ENCODE measurements around the gene RAB3B.
"Not testable (repeated sequence)": the region's sequence is repeated elsewhere in the genome, so short reads cannot be mapped to it uniquely, and the experiment has no call there.

Gene RAB3B

GRCh38 chr1:51969038-51969705 lies 21.3 kb downstream of the RAB3B start:
- Histone ChIP-seq H2AFZ (ENCODE audit: low read length) (no peak overlapping the region), H3K36me3 (ENCODE audit: insufficient read depth, low read length) (no peaks in the 10 kb centered on the region), H3K9me3 (ENCODE audit: low read length) (no peaks in the 10 kb centered on the region), H3K27ac (ENCODE audit: low read depth, low read length, poor library complexity, severe bottlenecking) (no peak overlapping the region), H3F3A (ENCODE audit: insufficient read depth, low read length) (no peaks in the 10 kb centered on the region), H3K4me2 (ENCODE audit: low read length) (no peak overlapping the region), H3K27me3 (ENCODE audit: insufficient read depth, low read length) (no peaks in the 10 kb centered on the region), H4K20me1 (ENCODE audit: insufficient read depth, low read length) (no peaks in the 10 kb centered on the region), H3K9me2 (ENCODE audit: low read depth, low read length) (no peaks in the 10 kb centered on the region), H3K9ac (ENCODE audit: low read length) (no peak overlapping the region), H3K4me3 (ENCODE audit: low read depth, low read length, poor library complexity, severe bottlenecking) (no peak overlapping the region), H3K79me2 (ENCODE audit: insufficient read depth, low read length) (no peaks in the 10 kb centered on the region), H3K4me1 (ENCODE audit: insufficient read depth, low read length, severe bottlenecking) (peaks cover 2% of the 10 kb centered on the region)
- TF ChIP-seq EZH2 (IDR thresholded peaks at IDR 0.05; ENCODE audit: borderline replicate concordance, low read length): no peak
- TF ChIP-seq, protein P1, sequence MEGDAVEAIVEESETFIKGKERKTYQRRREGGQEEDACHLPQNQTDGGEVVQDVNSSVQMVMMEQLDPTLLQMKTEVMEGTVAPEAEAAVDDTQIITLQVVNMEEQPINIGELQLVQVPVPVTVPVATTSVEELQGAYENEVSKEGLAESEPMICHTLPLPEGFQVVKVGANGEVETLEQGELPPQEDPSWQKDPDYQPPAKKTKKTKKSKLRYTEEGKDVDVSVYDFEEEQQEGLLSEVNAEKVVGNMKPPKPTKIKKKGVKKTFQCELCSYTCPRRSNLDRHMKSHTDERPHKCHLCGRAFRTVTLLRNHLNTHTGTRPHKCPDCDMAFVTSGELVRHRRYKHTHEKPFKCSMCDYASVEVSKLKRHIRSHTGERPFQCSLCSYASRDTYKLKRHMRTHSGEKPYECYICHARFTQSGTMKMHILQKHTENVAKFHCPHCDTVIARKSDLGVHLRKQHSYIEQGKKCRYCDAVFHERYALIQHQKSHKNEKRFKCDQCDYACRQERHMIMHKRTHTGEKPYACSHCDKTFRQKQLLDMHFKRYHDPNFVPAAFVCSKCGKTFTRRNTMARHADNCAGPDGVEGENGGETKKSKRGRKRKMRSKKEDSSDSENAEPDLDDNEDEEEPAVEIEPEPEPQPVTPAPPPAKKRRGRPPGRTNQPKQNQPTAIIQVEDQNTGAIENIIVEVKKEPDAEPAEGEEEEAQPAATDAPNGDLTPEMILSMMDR (IDR thresholded peaks at IDR 0.05; ENCODE audit: low read length): no peak

DNA sequence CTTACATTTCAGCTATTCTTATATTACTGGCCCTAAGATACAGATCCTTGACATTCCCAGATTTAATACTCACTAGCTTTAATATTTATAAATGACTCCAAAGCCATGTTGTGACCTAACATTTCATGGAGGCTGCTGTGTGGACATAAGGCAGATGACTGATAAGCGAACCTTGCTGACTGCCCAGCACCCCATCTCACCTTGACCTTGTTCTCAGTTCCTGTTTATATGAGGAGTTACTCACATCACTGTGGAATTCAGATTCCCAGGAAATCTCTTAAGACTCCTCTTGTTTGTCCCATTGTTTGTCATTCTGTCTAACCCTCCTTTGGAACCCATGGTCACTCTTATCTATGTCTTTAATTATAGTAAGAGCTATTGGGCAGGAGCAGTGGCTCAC lies 21.9 kb downstream of the RAB3B start:
- Histone ChIP-seq H3K27ac (ENCODE audit: low read depth, low read length, poor library complexity, severe bottlenecking) (no peak overlapping the region), H3K4me1 (ENCODE audit: insufficient read depth, low read length, severe bottlenecking) (peaks cover 7% of the 10 kb centered on the region), H3K79me2 (ENCODE audit: insufficient read depth, low read length) (no peaks in the 10 kb centered on the region), H3K4me3 (ENCODE audit: low read depth, low read length, poor library complexity, severe bottlenecking) (no peak overlapping the region), H3K36me3 (ENCODE audit: insufficient read depth, low read length) (no peaks in the 10 kb centered on the region), H3K27me3 (ENCODE audit: insufficient read depth, low read length) (no peaks in the 10 kb centered on the region), H3K9me3 (ENCODE audit: low read length) (no peaks in the 10 kb centered on the region), H3K9ac (ENCODE audit: low read length) (no peak overlapping the region), H3K9me2 (ENCODE audit: low read depth, low read length) (no peaks in the 10 kb centered on the region), H2AFZ (ENCODE audit: low read length) (no peak overlapping the region), H3F3A (ENCODE audit: insufficient read depth, low read length) (no peaks in the 10 kb centered on the region), H3K4me2 (ENCODE audit: low read length) (no peak overlapping the region), H4K20me1 (ENCODE audit: insufficient read depth, low read length) (no peaks in the 10 kb centered on the region)
- TF ChIP-seq EZH2 (IDR thresholded peaks at IDR 0.05; ENCODE audit: borderline replicate concordance, low read length): no peak
- TF ChIP-seq, protein P1 (IDR thresholded peaks at IDR 0.05; ENCODE audit: low read length): no peak

DNA sequence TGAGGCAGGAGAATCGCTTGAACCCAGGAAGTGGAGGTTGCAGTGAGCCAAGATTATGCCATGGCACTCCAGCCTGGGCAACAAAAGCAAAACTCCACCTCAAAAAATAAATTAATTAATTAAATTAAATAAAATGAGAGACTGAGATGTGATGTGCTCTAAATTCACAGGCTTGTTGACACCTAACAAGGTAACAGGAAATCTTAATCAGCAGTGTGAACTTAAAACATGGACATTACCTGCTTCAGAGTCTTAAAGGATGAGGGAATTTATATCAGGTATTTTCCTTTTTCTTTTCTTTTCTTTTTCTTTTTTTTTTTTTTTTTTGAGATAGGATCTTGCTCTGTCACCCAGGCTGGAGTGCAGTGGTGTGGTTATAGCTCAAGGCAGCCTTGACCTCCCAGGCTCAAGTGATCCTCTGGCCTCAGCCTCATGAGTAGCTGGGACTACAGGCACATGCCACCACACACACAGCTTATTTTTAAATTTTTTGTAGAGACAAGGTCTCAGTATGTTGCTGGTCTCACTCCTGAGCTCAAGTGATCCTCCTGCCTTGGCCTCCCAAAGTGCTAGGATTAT lies 23.2 kb downstream of the RAB3B start:
- H3K79me2 ChIP-seq (ENCODE audit: insufficient read depth, low read length); H3K27ac ChIP-seq (ENCODE audit: low read depth, low read length, poor library complexity, severe bottlenecking): not testable (repeated sequence)

DNA sequence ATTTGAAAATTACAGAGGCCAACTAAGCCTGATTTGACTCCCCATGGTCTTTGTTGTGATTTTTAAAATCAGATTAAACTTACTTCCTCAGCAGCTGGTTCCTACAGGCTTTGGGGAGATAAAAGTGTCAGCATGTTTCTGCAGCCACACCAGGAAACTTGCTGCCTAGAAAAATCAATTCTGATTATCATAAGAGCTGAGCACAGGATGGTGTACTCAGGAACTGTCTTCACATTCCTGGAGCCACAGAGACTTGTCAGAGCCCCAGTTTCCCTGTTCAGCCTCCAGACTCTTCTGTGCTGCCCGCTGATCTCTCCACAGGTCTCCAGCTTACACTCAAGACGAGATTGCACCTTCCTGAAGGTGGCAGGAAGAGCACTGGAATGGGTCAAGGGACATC lies 23.9 kb downstream of the RAB3B start:
- H3F3A ChIP-seq (ENCODE audit: insufficient read depth, low read length): no peaks in the 10 kb centered on the region
- no peak overlapping the region for H3K4me2 ChIP-seq (ENCODE audit: low read length)
- peaks cover 22% of the 10 kb centered on the region for H3K4me1 ChIP-seq (ENCODE audit: insufficient read depth, low read length, severe bottlenecking)
- H3K36me3 ChIP-seq (ENCODE audit: insufficient read depth, low read length): no peaks in the 10 kb centered on the region
- no peaks in the 10 kb centered on the region for H3K9me2 ChIP-seq (ENCODE audit: low read depth, low read length)
- no peak for TF ChIP-seq EZH2 (IDR thresholded peaks at IDR 0.05; ENCODE audit: borderline replicate concordance, low read length)
- H3K79me2 ChIP-seq (ENCODE audit: insufficient read depth, low read length): no peaks in the 10 kb centered on the region
- H3K27ac ChIP-seq (ENCODE audit: low read depth, low read length, poor library complexity, severe bottlenecking): no peak overlapping the region
- no peak overlapping the region for H2AFZ ChIP-seq (ENCODE audit: low read length)
- no peak overlapping the region for H3K9ac ChIP-seq (ENCODE audit: low read length)
- no peaks in the 10 kb centered on the region for H3K9me3 ChIP-seq (ENCODE audit: low read length)
- no peaks in the 10 kb centered on the region for H3K27me3 ChIP-seq (ENCODE audit: insufficient read depth, low read length)
- no peaks in the 10 kb centered on the region for H4K20me1 ChIP-seq (ENCODE audit: insufficient read depth, low read length)
- H3K4me3 ChIP-seq (ENCODE audit: low read depth, low read length, poor library complexity, severe bottlenecking): no peak overlapping the region

More for the DNA sequence above, 23.2 kb downstream of the RAB3B start:
- H4K20me1 ChIP-seq (ENCODE audit: insufficient read depth, low read length); H3K9me3 ChIP-seq (ENCODE audit: low read length); H3F3A ChIP-seq (ENCODE audit: insufficient read depth, low read length); H3K27me3 ChIP-seq (ENCODE audit: insufficient read depth, low read length); H3K36me3 ChIP-seq (ENCODE audit: insufficient read depth, low read length); H3K9ac ChIP-seq (ENCODE audit: low read length); H3K9me2 ChIP-seq (ENCODE audit: low read depth, low read length); H3K4me2 ChIP-seq (ENCODE audit: low read length); H3K4me3 ChIP-seq (ENCODE audit: low read depth, low read length, poor library complexity, severe bottlenecking); H2AFZ ChIP-seq (ENCODE audit: low read length): not testable (repeated sequence)
- peaks cover 20% of the 10 kb centered on the region for H3K4me1 ChIP-seq (ENCODE audit: insufficient read depth, low read length, severe bottlenecking)
